Neural progenitor cell (in vitro differentiated cells): ENCODE data around the gene GPR137C. TPM values are rescaled to one million over a fixed set of nuclear protein-coding genes. Genes with fewer than 3 reads are reported as not detected.
A peak's percentile ranks its signal among the peaks of the same experiment; 100 is the strongest.

ENCODE experiments used
- DNase-seq: peaks from one replicate; pipeline ENCODE4 v3.0.0-alpha.2; 2016; ENCODE audit warnings: low spot score
- H2AFZ ChIP-seq: fragments of 200-600 bp; sonication (generic); replicated peaks from 2 replicates; pipeline ENCODE4 v1.6.1; 2016; ENCODE audit warnings: antibody characterized with exemption
- H3F3A ChIP-seq: fragments of 200-600 bp; sonication (generic); 2 replicates; pipeline ENCODE4 v1.6.1; 2016; ENCODE audit warnings: antibody characterized with exemption, low read depth
- H3K27ac ChIP-seq: fragments of 200-600 bp; sonication (generic); 2 replicates; pipeline ENCODE4 v1.5.1; 2016; ENCODE audit warnings: mild to moderate bottlenecking
- H3K27me3 ChIP-seq: fragments of 200-600 bp; sonication (generic); 2 replicates; pipeline ENCODE4 v1.6.1; 2016; ENCODE audit warnings: mild to moderate bottlenecking, moderate library complexity
- H3K36me3 ChIP-seq: fragments of 200-600 bp; sonication (generic); 2 replicates; pipeline ENCODE4 v1.5.1; 2016
- H3K4me1 ChIP-seq: fragments of 200-600 bp; sonication (generic); 2 replicates; pipeline ENCODE4 v1.6.1; 2016; ENCODE audit warnings: mixed run types
- H3K4me2 ChIP-seq: fragments of 200-600 bp; sonication (generic); 2 replicates; pipeline ENCODE4 v1.6.1; 2016
- H3K4me3 ChIP-seq: fragments of 200-600 bp; sonication (generic); 2 replicates; pipeline ENCODE4 v1.5.1; 2016
- H3K79me2 ChIP-seq: fragments of 200-600 bp; sonication (generic); 2 replicates; pipeline ENCODE4 v1.6.1; 2016; ENCODE audit warnings: low read depth
- H3K9ac ChIP-seq: fragments of 200-600 bp; sonication (generic); 2 replicates; pipeline ENCODE4 v1.6.1; 2016
- H3K9me3 ChIP-seq: fragments of 200-600 bp; sonication (generic); 2 replicates; pipeline ENCODE4 v1.5.1; 2016; ENCODE audit warnings: low read depth
- H4K20me1 ChIP-seq: fragments of 200-600 bp; sonication (generic); 2 replicates; pipeline ENCODE4 v1.6.1; 2016; ENCODE audit warnings: low read depth
- H3K27ac Mint-ChIP-seq: 3 replicates; pipeline ENCODE4 v1.8.0; 2021; ENCODE audit warnings: mixed read lengths
- H3K27me3 Mint-ChIP-seq: 2 replicates; pipeline ENCODE4 v1.8.0; 2022; ENCODE audit warnings: low read depth, mild to moderate bottlenecking, inconsistent platforms, moderate library complexity, mixed read lengths; ENCODE audit not compliant: insufficient read depth
- H3K36me3 Mint-ChIP-seq: 3 replicates; pipeline ENCODE4 v1.8.0; 2021; ENCODE audit warnings: mixed read lengths
- H3K4me1 Mint-ChIP-seq: 3 replicates; pipeline ENCODE4 v1.8.0; 2021; ENCODE audit warnings: mixed read lengths
- H3K4me3 Mint-ChIP-seq: 3 replicates; pipeline ENCODE4 v1.8.0; 2021; ENCODE audit warnings: mild to moderate bottlenecking, moderate library complexity, mixed read lengths
- H3K9me3 Mint-ChIP-seq: 3 replicates; pipeline ENCODE4 v1.8.0; 2020; ENCODE audit warnings: mixed read lengths
- CTCF ChIP-seq: fragments of 200-600 bp; sonication (generic); IDR thresholded peaks from 2 replicates; pipeline ENCODE4 v1.5.1; 2017; ENCODE audit warnings: antibody characterized with exemption, mild to moderate bottlenecking
- EZH2 ChIP-seq: fragments of 200-600 bp; sonication (generic); IDR thresholded peaks from 2 replicates; pipeline ENCODE4 v1.6.1; 2017; ENCODE audit warnings: antibody characterized with exemption, mild to moderate bottlenecking, moderate library complexity
- EZH2phosphoT487 ChIP-seq: fragments of 200-600 bp; sonication (generic); IDR thresholded peaks from 2 replicates; pipeline ENCODE4 v1.6.1; 2017; ENCODE audit warnings: antibody characterized with exemption
- total RNA-seq: library from RNA; depleted of rRNA; stranded (reverse); fragments of >200 nt; gene quantifications from 2 replicates; pipeline ENCODE4 v1.2.3, GENCODE V29; 2015; ENCODE audit warnings: low replicate concordance

The GPR137C gene
- total RNA-seq, 1 donor from 2014 or later = 9.3 TPM

GRCh38 chr14:52641745-52642144 is 89.1 kb downstream of the GPR137C start:
- H3K4me2 ChIP-seq = no peak overlapping the region
- H3K9me3 Mint-ChIP-seq = peaks cover 5% of the 10 kb centered on the region
- H3K27me3 Mint-ChIP-seq = no peaks in the 10 kb centered on the region
- H3K4me3 Mint-ChIP-seq = no peak overlapping the region
- no peak overlapping the region for H3K27ac ChIP-seq
- DNase-seq = no peak
- H3K36me3 ChIP-seq = peaks cover 15% of the 10 kb centered on the region
- H2AFZ ChIP-seq = no peak overlapping the region
- no peaks in the 10 kb centered on the region for H3K4me1 ChIP-seq
- H3K9me3 ChIP-seq = no peaks in the 10 kb centered on the region
- no peak overlapping the region for H3K9ac ChIP-seq
- no peaks in the 10 kb centered on the region for H3K79me2 ChIP-seq
- H3K27ac Mint-ChIP-seq = no peak overlapping the region
- no peak for TF ChIP-seq CTCF
- no peak for TF ChIP-seq EZH2
- no peak for TF ChIP-seq EZH2phosphoT487
- H3K27me3 ChIP-seq = no peaks in the 10 kb centered on the region
- H4K20me1 ChIP-seq = no peaks in the 10 kb centered on the region
- no peaks in the 10 kb centered on the region for H3F3A ChIP-seq
- H3K4me1 Mint-ChIP-seq = no peaks in the 10 kb centered on the region
- peaks cover 26% of the 10 kb centered on the region for H3K36me3 Mint-ChIP-seq
- no peak overlapping the region for H3K4me3 ChIP-seq

GRCh38 chr14:52649511-52649910 is 96.9 kb downstream of the GPR137C start:
- H4K20me1 ChIP-seq = no peaks in the 10 kb centered on the region
- TF ChIP-seq CTCF (no peak), EZH2phosphoT487 (no peak), EZH2 (no peak)
- peaks cover 10% of the 10 kb centered on the region for H3K36me3 ChIP-seq
- H3K4me3 ChIP-seq = no peak overlapping the region
- H2AFZ ChIP-seq = no peak overlapping the region
- H3K27ac Mint-ChIP-seq = no peak overlapping the region
- H3K4me1 ChIP-seq = no peaks in the 10 kb centered on the region
- no peaks in the 10 kb centered on the region for H3K79me2 ChIP-seq
- no peak overlapping the region for H3K9ac ChIP-seq
- no peak for DNase-seq
- no peak overlapping the region for H3K4me2 ChIP-seq
- H3K9me3 Mint-ChIP-seq = no peaks in the 10 kb centered on the region
- peaks cover 11% of the 10 kb centered on the region for H3K36me3 Mint-ChIP-seq
- H3F3A ChIP-seq = peaks cover 2% of the 10 kb centered on the region
- peaks cover 2% of the 10 kb centered on the region for H3K4me1 Mint-ChIP-seq
- H3K27me3 ChIP-seq = no peaks in the 10 kb centered on the region
- no peak overlapping the region for H3K27ac ChIP-seq
- H3K27me3 Mint-ChIP-seq = no peaks in the 10 kb centered on the region
- H3K4me3 Mint-ChIP-seq = no peak overlapping the region
- H3K9me3 ChIP-seq = no peaks in the 10 kb centered on the region

- H3K4me1 Mint-ChIP-seq = peaks cover 2% of the 10 kb centered on the region
- H3K27me3 Mint-ChIP-seq = no peaks in the 10 kb centered on the region
- Histone ChIP-seq H3K4me2 (no peak overlapping the region), H3K27ac (no peak overlapping the region), H4K20me1 (no peaks in the 10 kb centered on the region), H3K79me2 (no peaks in the 10 kb centered on the region), H3K36me3 (peaks cover 5% of the 10 kb centered on the region), H3K27me3 (no peaks in the 10 kb centered on the region), H3K9ac (no peak overlapping the region), H3K4me3 (no peak overlapping the region), H3K4me1 (no peaks in the 10 kb centered on the region), H3F3A (peaks cover 6% of the 10 kb centered on the region), H3K9me3 (no peaks in the 10 kb centered on the region), H2AFZ (no peak overlapping the region)
- no peak overlapping the region for H3K4me3 Mint-ChIP-seq
- no peaks in the 10 kb centered on the region for H3K9me3 Mint-ChIP-seq
- peak; percentile 8 for DNase-seq
- H3K27ac Mint-ChIP-seq = no peak overlapping the region
- H3K36me3 Mint-ChIP-seq = peaks cover 11% of the 10 kb centered on the region
- no peak for TF ChIP-seq EZH2
- no peak for TF ChIP-seq EZH2phosphoT487
- no peak for TF ChIP-seq CTCF
Measured at GRCh38 chr14:52650774-52651173, 98.1 kb downstream of the GPR137C start.
